SU-DHL-6 (cell line): ENCODE data around the gene KDM3B.

Experiments
- H2AFZ ChIP-seq: fragments of 200-600 bp; sonication (generic); 2 replicates; pipeline ENCODE4 v1.6.1; 2014; ENCODE audit warnings: low read depth, mild to moderate bottlenecking, moderate library complexity, mixed read lengths, antibody characterized with exemption, low read length; ENCODE audit not compliant: severe bottlenecking
- H3F3A ChIP-seq: fragments of 200-600 bp; shearing (Covaris generic); 2 replicates; pipeline ENCODE4 v1.6.0; 2016; ENCODE audit warnings: antibody characterized with exemption, mild to moderate bottlenecking; ENCODE audit not compliant: insufficient read depth
- H3K27ac ChIP-seq: fragments of 200-600 bp; sonication (generic); 2 replicates; pipeline ENCODE4 v1.5.1; 2016; ENCODE audit warnings: low read depth, mild to moderate bottlenecking, low read length, moderate library complexity, mixed read lengths
- H3K27me3 ChIP-seq: fragments of 200-600 bp; sonication (generic), shearing (Covaris generic); 2 replicates; pipeline ENCODE4 v1.6.0; 2014; ENCODE audit warnings: mild to moderate bottlenecking, low read length
- H3K36me3 ChIP-seq: fragments of 200-600 bp; sonication (generic); 2 replicates; pipeline ENCODE4 v1.6.1; 2014; ENCODE audit warnings: mild to moderate bottlenecking, low read length, mixed read lengths
- H3K4me2 ChIP-seq: fragments of 300-600, 200-600 bp; shearing (Covaris generic), sonication (generic); 2 replicates; pipeline ENCODE4 v1.6.0; 2014; ENCODE audit warnings: low read length, low read depth, mild to moderate bottlenecking; ENCODE audit not compliant: poor library complexity, severe bottlenecking
- H3K4me3 ChIP-seq: fragments of 200-600 bp; sonication (generic); 2 replicates; pipeline ENCODE4 v1.5.1; 2014; ENCODE audit warnings: antibody characterized with exemption, low read length, mild to moderate bottlenecking, mixed read lengths; ENCODE audit not compliant: insufficient read depth, poor library complexity, severe bottlenecking
- H3K79me2 ChIP-seq: fragments of 200-600 bp; sonication (generic); 2 replicates; pipeline ENCODE4 v1.6.1; 2014; ENCODE audit warnings: mild to moderate bottlenecking, low read length, moderate library complexity; ENCODE audit not compliant: insufficient read depth
- H3K9ac ChIP-seq: fragments of 200-600 bp; sonication (generic); 2 replicates; pipeline ENCODE4 v1.7.0; 2014; ENCODE audit warnings: mild to moderate bottlenecking, low read length
- H3K9me2 ChIP-seq: fragments of 200-600 bp; sonication (generic); replicated peaks from 2 replicates; pipeline ENCODE4 v1.6.1; 2014; ENCODE audit warnings: low read length; ENCODE audit not compliant: insufficient read depth
- H3K9me3 ChIP-seq: fragments of 200-600 bp; sonication (generic); 2 replicates; pipeline ENCODE4 v1.6.1; 2014; ENCODE audit warnings: low read length, mixed read lengths; ENCODE audit not compliant: insufficient read depth
- H4K20me1 ChIP-seq: fragments of 200-600 bp; sonication (generic); 2 replicates; pipeline ENCODE4 v1.6.1; 2014; ENCODE audit warnings: low read depth, mild to moderate bottlenecking, antibody characterized with exemption, low read length, moderate library complexity, mixed read lengths
- EZH2phosphoT487 ChIP-seq: fragments of 200-600 bp; sonication (generic), shearing (Covaris generic); conservative IDR thresholded peaks from 2 replicates; pipeline ENCODE4 v1.6.1; 2018; ENCODE audit warnings: mild to moderate bottlenecking, antibody characterized with exemption, low read length, moderate library complexity, mixed read lengths
- TF ChIP-seq, protein P1 (sequence below): fragments of 200-600 bp; sonication (generic); IDR thresholded peaks from one replicate; pipeline ENCODE4 v1.5.1; 2017; ENCODE audit warnings: antibody characterized with exemption, mild to moderate bottlenecking, low read length, moderate library complexity; ENCODE audit not compliant: insufficient read depth, poor library complexity, severe bottlenecking

KDM3B gene

DNA sequence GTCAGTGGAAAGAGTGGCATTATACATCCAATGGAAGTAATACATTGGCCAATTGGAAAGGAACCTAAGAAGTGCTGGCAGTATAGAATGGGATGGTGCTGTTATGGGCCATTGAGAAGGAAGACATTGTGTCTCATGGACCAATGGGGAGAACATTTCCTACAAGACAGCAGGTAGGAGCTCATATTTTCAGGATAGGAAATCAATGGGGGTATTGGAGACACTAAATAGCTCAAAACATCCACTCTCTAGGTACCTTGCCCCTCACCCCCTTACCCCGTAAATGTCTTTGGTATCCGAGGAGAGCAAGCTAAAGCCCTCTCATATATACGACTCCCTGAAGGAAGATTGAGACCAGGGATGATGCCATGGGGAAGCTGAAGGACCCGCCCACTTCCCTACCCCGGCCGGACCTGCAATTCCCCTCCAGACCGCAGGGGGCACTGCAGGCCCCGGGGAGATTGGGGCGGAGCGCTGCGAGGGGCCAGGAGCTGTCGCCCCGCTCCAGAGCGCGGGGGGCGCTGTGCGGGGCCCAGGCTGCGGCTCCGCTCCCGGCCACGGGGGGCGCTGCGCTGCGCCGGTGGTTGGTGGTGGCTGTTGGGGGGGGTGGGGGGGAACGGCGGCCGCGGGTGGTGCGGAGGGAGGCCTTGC lies at the start of gene KDM3B:
TSS of gene KDM3B (plus strand) at position 615 of the 651 bp plus-strand sequence. CDS start 111 bp downstream, outside the sequence.
- H4K20me1 ChIP-seq, result peaks cover 12% of the 10 kb centered on the region; the same call in 1 of the 2 replicates
- H3K27me3 ChIP-seq, result no peaks in the 10 kb centered on the region
- H3K36me3 ChIP-seq, result no peaks in the 10 kb centered on the region
- H2AFZ ChIP-seq, result peak within 1 kb of the TSS; percentile 82
- H3K9me3 ChIP-seq, result no peaks in the 10 kb centered on the region; the same call in 1 of the 2 replicates
- TF ChIP-seq, protein P1, sequence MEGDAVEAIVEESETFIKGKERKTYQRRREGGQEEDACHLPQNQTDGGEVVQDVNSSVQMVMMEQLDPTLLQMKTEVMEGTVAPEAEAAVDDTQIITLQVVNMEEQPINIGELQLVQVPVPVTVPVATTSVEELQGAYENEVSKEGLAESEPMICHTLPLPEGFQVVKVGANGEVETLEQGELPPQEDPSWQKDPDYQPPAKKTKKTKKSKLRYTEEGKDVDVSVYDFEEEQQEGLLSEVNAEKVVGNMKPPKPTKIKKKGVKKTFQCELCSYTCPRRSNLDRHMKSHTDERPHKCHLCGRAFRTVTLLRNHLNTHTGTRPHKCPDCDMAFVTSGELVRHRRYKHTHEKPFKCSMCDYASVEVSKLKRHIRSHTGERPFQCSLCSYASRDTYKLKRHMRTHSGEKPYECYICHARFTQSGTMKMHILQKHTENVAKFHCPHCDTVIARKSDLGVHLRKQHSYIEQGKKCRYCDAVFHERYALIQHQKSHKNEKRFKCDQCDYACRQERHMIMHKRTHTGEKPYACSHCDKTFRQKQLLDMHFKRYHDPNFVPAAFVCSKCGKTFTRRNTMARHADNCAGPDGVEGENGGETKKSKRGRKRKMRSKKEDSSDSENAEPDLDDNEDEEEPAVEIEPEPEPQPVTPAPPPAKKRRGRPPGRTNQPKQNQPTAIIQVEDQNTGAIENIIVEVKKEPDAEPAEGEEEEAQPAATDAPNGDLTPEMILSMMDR, result peak; percentile 99
- TF ChIP-seq EZH2phosphoT487, result no peak
- H3K4me2 ChIP-seq, result peak within 1 kb of the TSS; percentile 83
- peaks cover 42% of the 10 kb centered on the region for H3K79me2 ChIP-seq
- H3F3A ChIP-seq, result peaks cover 23% of the 10 kb centered on the region
- no peaks in the 10 kb centered on the region for H3K9me2 ChIP-seq
- H3K4me3 ChIP-seq, result peak within 1 kb of the TSS; percentile 100
- H3K27ac ChIP-seq, result peak within 1 kb of the TSS; percentile 97
- peak within 1 kb of the TSS; percentile 98 for H3K9ac ChIP-seq

DNA sequence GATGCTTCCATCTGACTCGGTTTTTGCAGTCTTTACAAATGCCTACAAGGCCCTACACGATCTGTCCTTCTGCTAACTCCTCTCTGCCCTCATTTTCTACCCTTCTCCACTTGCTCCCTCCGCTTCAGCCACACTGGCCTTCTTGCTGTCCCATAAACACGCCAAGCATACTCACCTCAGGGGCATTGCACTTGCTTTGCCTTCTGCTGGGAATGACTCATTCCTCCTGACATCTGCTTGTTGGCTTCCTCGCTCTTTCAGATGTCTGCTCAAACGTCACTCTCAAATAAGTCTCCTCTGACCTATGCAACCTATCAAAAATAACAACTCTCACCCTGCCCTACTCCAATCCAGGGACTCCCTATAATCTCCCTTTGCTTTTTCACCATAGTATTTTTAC lies 49.1 kb upstream of the KDM3B start:
- Histone ChIP-seq H3K4me2 (no peak overlapping the region), H3F3A (no peaks in the 10 kb centered on the region), H2AFZ (no peak overlapping the region), H3K36me3 (no peaks in the 10 kb centered on the region), H3K9me2 (no peaks in the 10 kb centered on the region), H3K27ac (no peak overlapping the region), H3K9ac (no peak overlapping the region), H4K20me1 (no peaks in the 10 kb centered on the region), H3K27me3 (no peaks in the 10 kb centered on the region), H3K9me3 (no peaks in the 10 kb centered on the region), H3K79me2 (no peaks in the 10 kb centered on the region), H3K4me3 (no peak overlapping the region)
- TF ChIP-seq, protein P1, result no peak
- no peak for TF ChIP-seq EZH2phosphoT487

DNA sequence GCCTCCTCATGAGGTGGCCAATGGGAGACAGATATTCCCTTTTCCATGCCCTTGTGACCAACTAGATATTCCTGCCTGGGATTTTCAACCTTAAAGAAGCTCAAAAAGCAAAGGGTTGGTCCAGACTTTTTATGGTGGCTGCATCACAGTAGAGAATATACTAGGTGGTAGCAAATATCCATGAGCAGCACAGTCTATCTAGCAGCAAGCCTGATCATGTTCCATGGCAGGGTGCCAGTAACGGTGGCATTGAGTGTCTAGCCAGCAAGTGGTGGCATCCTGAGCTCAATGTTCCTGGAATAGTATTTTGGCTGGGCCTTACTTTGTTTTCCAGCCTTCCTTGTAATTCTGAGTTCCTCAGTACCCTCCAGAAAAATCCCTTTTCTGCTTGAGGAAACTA lies 46.7 kb upstream of the KDM3B start:
- H2AFZ ChIP-seq, result no peak overlapping the region
- H3F3A ChIP-seq, result no peaks in the 10 kb centered on the region
- H3K9me2 ChIP-seq, result no peaks in the 10 kb centered on the region

More for the DNA sequence above, 46.7 kb upstream of the KDM3B start:
- no peak overlapping the region for H3K4me3 ChIP-seq
- H3K27me3 ChIP-seq, result no peaks in the 10 kb centered on the region
- TF ChIP-seq EZH2phosphoT487, result no peak
- TF ChIP-seq, protein P1, result no peak
- no peaks in the 10 kb centered on the region for H3K79me2 ChIP-seq
- H4K20me1 ChIP-seq, result no peaks in the 10 kb centered on the region
- H3K4me2 ChIP-seq, result no peak overlapping the region
- H3K27ac ChIP-seq, result no peak overlapping the region
- no peaks in the 10 kb centered on the region for H3K9me3 ChIP-seq
- no peak overlapping the region for H3K9ac ChIP-seq
- no peaks in the 10 kb centered on the region for H3K36me3 ChIP-seq
